Kidney tubule cell (primary cell): Measurements from ENCODE around the gene TTK.

Source experiments
- DNase-seq: peaks from one replicate; pipeline ENCODE4 v3.0.0-alpha.2; 2018; ENCODE audit warnings: low spot score

TTK gene

DNA sequence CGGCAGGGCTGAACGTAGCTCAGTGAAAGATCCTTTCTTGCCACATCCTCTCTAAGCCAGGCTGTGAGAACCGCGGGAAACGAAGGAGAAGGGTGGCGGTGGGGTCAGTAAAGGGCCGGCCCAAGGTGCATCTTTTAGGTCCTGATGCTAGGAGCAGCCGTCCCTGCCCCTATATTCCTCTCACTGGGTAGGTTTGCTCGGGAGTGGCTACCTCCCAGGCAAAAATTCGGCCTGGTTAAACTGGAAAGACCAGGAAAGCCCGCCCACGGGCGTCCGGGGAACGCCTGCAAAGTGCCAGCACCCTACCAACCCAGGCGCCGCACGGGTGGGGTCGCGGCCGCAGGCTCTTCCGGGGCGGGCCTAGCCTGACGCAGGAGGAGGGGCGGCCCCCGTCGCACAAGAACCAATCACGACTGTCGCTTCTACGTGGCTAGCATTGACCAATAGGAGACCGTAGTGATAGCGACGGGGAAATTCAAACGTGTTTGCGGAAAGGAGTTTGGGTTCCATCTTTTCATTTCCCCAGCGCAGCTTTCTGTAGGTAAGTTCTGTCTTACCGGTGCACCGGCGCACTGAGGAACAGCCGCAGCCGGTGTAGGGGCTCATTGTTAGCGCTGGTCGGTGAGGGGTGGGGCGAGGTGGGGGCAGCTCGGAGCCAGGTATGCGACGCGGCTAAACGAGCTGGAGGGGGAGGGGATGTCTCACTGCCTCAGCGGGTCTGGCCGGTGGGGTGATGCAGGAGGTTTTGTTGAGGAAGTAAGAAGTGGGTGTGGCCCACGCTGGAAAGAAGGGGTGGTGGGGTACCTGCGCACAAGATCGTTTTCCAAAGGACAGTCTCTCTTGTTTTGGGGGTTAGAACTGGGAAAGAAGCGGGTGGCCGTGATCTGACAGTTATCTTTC lies at the start of gene TTK:
Gene TTK, plus strand, starts transcription at position 477 of the 900 bp plus-strand sequence. CDS start 1,195 bp downstream, outside the sequence.
- peak; percentile 96 for DNase-seq

DNA sequence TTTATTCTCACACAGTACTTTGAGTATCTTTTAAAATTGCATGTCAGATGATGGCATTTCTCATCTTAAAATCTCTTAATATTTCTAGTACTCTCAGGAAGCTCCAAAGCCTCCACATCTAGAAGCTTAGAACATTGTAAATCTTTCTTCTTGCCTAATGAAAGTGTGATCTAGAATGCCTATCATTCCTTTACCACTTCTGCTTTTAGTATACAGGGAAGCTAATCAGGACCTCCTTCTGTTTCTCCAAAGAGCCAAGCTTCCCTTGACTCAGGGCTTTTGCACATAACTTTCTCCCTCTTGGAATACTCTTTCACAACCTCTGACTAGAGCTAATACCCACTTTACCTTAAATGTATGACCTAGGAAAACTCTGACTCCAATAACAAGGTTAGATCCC lies 49.6 kb upstream of the TTK start:
- DNase-seq = no peak

DNA sequence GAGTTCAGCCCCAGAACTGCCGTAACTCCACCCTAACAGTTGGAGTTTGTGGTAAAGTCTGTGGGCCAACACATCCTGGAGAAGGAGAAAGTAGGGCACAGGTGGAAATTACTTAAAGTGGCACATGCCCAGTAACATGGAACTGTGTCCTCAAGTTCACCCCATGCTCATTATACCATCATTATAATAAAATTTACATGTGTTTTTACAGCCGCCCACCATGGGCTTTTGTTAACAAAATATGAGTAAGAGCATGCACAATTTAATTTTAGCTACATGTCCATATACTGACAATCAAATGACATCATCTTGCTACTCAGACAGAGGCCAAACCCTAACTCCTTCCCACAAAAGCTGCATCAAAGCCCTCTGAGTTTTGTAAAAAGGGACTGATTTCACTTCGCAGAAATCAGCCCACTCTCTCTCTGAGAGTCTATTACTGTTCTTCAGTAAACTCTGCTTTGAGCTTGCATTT lies 39.8 kb upstream of the TTK start:
- DNase-seq = no peak

DNA sequence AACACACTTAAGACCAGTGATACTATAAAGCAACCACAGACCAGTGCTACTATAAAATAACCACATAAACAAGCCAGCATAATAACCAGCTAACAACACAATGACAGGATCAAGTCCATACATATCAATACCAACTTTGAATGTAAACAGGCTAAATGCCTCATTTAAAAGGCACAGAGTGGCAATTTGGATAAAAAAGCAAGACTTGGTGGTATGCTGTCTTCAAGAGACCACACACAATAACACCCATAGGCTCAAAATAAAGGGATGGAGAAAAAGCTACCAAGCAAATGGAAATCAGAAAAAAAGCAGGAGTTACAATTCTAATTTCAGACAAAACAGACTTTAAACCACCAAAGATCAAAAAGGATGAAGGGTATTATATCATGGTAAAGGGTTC lies 37.3 kb upstream of the TTK start:
- no peak for DNase-seq

DNA sequence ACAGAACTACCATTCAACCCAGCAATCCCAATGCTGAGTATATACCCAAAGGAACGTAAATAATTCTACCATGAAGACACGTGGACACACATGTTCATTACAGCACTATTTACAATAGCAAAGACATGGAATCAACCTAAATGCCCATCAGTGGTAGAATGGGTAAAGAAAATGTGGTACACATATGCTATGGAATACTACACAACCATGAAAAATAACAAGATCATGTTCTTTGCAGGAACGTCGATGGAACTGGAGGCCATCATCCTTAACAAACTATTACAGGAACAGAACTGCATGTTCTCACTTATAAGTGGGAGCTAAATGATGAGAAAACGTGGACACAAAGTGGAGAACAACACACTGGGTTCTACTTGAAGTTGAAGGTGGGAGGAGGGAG lies 34.7 kb upstream of the TTK start:
- DNase-seq = no peak

DNA sequence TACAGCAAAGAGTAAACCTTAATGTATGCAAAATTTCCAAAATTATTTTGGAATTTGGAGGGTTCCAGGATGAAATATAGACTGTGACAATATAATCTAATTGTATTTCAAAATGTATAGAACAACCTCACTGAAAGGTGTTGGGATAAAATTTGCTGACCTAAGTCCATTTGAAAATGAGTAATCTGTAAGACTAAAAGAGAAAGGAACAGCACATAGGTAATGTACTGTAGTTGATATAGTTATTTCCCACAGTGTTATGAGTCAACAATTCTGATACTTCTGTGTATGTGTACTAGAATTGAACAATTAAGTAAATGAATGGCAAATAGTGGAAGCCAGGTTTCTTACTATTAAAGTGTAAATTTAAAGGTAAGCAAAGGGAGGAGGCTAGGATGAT lies 33.3 kb upstream of the TTK start:
- DNase-seq = no peak

DNA sequence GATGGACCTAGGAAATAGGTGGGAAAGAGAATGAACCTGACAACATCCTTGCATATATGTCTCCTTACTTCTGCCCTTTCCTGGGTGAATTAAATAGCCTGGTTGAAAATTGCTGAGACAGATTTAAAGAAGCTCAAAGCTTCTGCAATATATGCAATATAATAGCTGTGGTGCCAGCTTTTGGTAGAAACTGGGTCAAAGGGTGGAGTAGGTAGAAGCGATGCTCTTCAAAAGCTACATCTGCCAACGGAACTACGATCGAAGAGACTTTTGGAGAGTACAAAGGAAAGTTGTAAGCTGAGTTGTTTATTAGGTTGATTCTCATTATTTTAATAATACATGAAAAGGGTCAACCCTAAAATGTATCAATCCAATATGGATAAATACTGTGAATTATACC lies 22.8 kb upstream of the TTK start:
- DNase-seq = no peak

DNA sequence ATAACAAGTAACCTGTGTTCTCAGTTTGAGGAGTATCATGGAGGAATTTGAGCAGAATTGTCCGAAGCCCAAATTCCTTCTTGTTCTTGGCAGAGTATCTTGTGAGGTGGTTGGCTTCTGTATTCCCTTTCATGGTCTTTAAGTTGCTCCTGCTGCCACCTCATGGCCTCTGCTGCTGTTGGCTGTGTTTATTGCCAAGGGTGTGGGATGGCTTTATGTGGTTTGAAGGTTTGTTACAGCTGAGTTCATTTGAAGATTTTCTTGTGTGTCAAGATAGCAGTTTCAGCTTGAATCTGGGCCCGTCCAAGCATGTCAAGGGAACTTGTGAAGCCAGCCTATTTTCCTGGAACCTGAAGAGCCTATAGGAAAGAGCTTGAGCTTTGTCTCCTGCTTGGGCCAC lies 20.2 kb upstream of the TTK start:
- peak; percentile 82 for DNase-seq

DNA sequence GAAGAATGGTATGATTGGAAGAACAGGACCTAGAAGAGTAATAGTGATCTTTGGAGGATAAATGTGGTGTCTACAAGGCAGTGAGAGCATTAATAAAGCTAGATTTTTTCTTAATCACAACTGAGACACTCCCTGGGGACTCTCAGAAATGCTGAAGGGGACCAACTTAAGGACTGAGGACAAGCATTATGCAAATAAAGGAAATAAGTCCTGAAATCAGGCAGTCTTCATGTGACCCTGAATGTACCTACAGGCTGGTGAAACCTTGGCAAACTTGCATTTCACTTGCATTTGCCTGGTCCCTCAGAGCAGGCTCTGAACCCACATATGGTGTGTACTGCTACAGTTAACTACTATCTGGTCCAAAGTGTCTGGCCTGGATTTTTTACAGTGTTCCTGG lies 19.3 kb upstream of the TTK start:
- DNase-seq = no peak

DNA sequence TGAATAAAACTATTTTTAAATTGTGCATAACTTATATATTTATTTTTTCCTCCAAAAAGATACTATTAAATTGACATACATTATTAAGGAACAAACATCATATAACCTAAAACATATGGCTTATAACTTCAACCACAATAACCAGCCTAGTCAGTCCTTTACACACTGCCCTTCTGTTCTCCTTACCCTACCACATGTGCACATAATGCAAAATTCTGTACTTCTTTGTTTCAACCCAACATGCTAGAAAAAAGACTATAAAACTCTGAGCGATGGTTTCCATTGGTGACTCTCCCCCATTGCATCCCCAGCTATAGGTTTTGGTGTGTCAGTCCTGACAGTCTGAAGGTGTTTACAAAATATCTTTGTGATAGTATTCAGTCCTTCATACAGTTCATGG lies 14.8 kb upstream of the TTK start:
- no peak for DNase-seq

DNA sequence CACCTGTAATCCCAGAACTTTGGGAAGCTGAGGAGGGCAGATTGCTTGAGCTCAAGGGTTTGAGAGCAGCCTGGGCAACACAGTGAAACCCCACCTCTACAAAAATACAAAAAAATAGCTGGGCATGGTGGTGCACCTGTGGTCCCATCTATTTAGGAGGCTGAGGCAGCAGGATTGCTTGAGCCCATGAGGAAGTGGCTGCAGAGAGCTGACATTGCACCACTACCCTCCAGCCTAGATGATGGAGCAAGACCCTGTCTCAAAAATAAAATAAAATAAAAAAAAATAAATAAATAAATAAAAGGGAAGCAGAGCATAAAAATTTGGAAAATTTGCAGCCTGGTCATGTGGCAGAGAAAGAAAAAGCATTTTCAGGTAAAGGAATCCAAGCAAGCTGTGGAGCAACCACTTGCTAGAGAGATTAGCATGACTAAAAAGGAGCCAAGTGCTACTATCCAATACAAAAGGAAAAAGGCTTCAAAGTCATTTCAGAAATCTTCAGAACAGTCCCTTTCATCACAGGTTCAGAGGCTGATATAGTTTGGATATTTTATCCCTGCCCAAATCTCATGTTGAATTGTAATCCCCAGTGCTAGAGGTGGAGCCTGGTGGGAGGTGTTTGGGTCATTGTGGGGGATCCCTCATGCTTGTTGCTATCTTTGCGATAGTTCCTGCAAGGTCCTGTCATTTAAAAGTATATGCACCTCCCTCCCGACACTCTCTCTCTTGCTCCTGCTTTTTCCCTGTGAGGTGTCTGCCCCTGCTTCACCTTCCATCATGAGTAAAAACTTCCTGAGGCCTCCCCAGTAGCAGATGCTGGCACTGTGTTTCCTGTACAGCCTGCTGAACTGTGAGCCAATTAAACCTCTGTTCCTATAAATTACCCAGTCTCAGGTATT lies 11.2 kb upstream of the TTK start:
- DNase-seq = no peak

DNA sequence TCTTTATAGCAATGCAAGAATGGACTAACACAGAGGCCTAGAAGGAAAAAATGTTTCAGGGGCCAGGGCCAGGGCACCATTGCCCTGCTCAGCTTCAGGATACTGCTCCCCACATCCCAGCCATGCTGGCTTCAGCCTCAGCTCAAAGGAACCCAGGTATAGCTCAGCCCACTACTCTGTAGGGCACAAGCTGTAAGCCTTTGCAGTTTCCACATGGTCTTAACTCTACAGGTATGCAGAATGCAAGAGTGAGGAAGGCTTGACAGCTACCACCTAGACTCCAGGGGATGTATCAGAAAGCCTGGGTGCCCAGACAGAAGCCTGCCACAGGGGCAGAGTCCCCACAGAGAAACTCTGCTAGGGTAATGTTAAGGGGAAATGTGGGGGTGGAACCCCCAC lies 10.5 kb upstream of the TTK start:
- DNase-seq = no peak

DNA sequence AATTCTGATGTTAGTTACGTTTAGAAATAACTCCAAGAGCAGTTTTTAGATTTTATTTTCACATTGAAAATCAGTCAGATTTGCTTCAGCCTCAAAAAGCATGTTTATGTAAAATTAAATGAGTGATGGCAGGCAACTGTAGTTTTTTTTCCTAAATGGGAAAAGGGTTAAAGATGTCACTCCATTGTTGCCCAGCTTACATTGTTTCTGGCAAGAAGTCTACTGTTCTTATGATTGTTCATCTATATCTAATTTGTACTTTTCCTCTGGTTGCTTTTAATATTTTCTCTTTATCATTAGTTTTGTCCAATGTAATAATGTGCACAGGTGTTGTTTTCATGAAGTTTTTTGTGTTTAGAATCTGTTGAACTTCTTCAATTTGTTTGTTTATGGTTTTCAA lies 6.7 kb upstream of the TTK start:
- no peak for DNase-seq

DNA sequence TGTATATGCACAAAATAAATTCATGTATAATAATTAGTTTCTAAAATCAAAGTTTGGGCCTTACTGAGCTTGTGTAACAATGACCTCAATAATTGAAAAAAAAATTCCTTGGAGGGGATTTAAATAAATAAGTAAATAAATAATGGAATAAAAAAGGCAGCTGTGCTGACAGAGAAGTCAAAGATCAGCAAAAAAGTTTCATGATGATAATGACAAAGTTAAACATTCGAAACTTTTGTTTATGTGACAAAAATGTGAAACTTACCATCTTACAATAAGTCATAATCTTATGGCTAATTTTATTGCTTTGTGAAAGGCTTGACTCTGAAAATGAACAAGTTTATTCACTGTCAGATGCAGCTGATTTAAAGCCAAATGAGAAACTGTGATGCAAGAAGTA lies 3.1 kb upstream of the TTK start:
- DNase-seq = no peak

DNA sequence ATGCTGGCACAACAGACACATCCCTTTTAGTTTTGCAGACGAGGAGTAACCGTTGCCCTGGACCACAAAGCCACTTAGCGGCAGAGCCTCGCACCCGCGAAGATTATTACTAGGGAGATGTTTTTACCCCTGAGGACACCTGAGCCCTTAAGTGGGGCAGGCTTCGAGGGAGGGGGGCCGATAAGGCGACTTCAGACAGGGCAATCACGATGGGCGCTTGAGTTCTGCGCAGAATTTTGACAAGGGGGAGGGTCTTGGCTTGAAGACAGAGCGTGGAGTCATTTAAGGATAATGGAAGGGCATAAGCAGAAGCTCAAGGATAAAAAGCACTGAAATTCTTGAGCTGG lies 650 bp upstream of the TTK start:
- no peak for DNase-seq

DNA sequence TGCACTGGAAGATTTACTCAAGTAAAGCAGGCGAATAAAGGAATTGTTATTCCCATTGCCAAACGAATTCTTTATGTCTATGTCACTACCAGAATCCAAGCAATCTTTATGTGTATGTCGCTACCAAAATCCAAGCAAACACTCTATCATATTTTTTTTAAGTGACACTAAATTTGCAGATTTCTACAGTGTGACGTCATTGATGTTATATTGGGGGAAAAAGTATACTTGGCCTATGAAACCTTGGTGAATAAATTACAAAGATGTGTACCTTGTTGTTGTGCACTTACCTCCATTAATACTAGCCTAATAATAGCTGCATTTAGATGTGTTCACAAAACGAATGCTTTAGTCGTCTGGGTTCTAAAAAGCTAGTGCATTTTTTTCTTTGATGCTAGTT lies 957 bp downstream of the TTK start:
- DNase-seq = no peak

DNA sequence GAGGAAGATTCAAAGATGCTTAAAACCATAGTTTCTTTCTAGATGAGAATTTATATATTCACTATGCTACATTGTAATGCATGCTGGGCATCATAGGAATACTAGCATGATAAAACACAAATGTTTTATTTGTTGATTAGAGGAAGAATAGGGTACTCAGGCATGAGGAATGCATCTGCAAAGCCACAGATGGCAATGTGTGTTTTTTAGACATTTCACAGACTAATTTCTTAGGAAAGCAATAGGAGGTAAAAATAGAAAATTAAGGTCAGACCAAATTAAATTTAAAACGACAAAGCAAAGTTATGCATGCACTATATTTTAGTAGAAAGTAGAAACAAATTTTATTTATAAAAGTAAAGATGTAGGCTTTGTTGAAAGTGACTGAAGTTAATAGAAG lies 2.1 kb downstream of the TTK start:
- no peak for DNase-seq

DNA sequence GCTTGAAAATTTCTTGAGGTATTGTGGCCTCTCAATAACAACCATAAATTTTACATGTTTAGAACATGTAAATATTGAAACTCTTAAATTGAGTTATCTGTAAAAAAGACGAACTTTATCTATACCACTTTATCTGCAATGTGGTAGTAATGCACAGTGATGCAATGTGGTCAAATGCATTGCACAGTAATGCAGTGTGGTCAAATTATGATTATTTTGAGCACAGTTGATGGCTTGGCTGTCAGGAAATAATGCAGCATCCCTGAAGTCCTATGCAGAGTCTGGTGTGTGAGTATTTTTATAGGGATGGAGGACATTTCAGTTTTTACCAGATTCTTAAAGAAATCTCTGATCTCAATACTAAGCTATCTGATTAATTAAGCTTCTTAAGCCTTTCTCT lies 5.1 kb downstream of the TTK start:
- no peak for DNase-seq

DNA sequence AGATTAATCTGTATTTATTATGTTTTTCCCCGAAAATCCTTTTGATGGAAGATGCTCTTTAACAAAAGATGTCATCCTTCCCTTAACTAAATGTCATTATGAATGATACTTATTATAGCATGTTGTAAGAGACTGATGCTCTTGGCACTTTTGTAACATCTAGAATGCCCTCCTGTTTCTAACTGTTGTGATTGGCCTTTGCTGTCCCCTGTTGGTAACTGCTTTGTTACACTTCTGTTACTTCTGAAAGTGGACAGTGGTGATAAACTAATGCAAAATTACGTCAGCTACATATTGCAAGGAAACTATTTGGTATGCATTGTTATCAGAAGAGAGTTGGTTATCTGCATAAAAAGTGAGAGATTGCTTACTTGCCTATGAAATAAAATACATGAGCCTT lies 5.8 kb downstream of the TTK start:
- no peak for DNase-seq

DNA sequence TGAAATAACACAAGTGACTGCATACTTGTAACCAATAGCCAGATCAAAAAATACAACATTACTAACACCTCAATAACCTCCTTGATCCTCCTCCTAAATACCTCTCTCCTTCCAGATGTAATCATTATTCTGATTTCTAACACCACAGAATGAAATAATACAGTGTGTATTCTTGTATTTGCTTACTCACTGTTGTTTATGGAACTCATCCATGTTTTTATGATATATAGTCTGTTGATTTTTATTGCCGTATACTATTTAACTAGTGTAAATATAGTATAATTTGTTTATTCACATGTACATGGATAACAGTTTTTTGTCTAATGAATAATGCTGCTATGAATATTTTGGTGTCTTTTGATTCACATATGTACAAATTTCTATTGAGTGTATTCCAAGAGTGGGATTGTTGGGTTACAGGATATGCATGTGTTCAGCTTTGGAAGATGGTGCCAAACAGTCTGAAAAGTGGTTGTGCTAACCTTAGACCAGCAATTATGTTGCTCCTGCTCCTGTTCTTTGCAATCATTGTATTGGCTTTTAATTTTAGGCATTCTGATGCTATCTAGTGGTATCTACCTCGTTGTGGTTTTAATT lies 11.5 kb downstream of the TTK start:
- no peak for DNase-seq

DNA sequence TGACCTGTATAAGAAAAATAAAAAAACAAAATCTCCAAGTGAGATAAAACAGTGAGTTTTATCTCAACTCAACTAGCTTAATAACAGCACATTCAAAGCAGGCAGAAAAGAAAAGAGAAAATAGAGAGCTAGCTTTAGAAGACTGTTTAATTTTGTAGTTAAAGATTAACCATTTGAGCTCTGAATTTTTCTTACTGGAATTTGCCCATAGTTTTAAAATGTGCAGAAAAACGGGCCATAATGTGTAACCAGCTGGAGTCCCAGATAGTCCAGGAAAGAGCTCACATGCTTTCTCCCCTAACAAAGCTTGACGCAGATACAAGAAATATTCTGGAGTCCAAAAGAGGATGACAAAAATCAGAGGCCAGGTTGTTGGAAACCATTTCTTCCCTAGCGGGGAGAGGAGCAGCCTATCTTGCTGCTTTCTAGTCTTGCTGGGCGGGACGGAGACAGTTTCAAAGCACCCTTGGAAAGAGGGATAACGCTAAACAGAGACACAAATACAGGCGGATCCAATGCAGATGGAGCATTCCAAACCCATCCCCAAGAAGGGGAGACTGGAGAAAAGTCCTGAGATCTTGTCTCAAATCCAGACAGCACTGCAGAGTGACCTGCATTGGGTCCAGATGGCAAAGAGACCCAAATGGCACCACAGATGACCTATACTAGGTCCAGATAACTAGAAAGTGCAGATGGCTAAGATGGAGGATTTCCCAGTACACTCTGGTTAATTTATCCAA lies 16.1 kb downstream of the TTK start:
- no peak for DNase-seq

DNA sequence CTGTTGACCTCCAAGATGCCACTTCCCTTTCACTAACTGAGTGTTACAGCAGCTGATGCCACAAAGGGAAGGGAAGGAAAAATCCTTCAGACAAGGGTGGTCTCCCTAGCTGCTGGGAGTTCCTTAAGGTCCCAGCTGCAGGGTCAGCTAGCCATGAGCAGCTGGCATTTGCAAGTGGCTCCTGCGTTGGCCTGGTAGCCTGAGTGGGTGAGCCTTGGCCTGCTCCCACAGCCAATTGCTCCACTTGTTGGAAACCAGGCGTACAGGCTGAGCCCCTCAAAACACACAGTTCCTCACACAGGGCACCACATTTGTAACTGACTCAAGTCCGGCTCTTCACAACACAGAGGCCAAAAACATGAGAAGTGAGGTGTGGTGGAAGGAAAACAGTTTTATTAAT lies 16.7 kb downstream of the TTK start:
- DNase-seq = no peak
